CD14-positive monocyte (primary cell): Measurements from ENCODE around the gene LEF1. TPM values are rescaled to one million over a fixed set of nuclear protein-coding genes. Genes with fewer than 3 reads are reported as not detected.

Experiments used
- DNase-seq, 3 donors: peaks; one replicate each; pipeline ENCODE4 v3.0.0-alpha.2; 2011 to 2022
- H2AFZ ChIP-seq: 2 replicates; pipeline ENCODE4 v1.6.0; 2012; ENCODE audit warnings: mild to moderate bottlenecking, low read depth, low read length, inconsistent platforms; ENCODE audit not compliant: insufficient read depth, poor library complexity, severe bottlenecking
- H3K27ac ChIP-seq, 2 donors: 1 replicate in 1 of 2; 2 replicates in 1 of 2; pipeline ENCODE4 v1.5.1; 2012 to 2013; ENCODE audit warnings: low read length in 2 of 2, control low read depth in 1 of 2, inconsistent platforms in 1 of 2, low read depth in 1 of 2, mild to moderate bottlenecking in 1 of 2
- H3K27me3 ChIP-seq, 2 donors: one replicate each; pipeline versions ENCODE4 v1.6.0 to v1.6.1; 2011 to 2013; ENCODE audit warnings: low read length in 2 of 2; ENCODE audit not compliant: control insufficient read depth in 2 of 2, insufficient read depth in 2 of 2
- H3K36me3 ChIP-seq, 2 donors: replicated peaks in 1 of 2; 1 replicate in 1 of 2; 2 replicates in 1 of 2; pipeline versions ENCODE4 v1.5.1 to v1.6.1; 2012 to 2013; ENCODE audit warnings: low read length in 2 of 2, control low read depth in 1 of 2, inconsistent platforms in 1 of 2, mild to moderate bottlenecking in 1 of 2; ENCODE audit not compliant: insufficient read depth in 2 of 2, control insufficient read depth in 1 of 2
- H3K4me1 ChIP-seq, 2 donors: 1 replicate in 1 of 2; 2 replicates in 1 of 2; pipeline versions ENCODE4 v1.5.1 to v1.6.1; 2012 to 2013; ENCODE audit warnings: low read length in 2 of 2, control low read depth in 1 of 2, inconsistent platforms in 1 of 2, mild to moderate bottlenecking in 1 of 2, moderate library complexity in 1 of 2; ENCODE audit not compliant: insufficient read depth in 2 of 2, control insufficient read depth in 1 of 2
- H3K4me2 ChIP-seq: replicated peaks from 2 replicates; pipeline ENCODE3; 2012; ENCODE audit warnings: low read length, moderate library complexity, mild to moderate bottlenecking; ENCODE audit not compliant: poor library complexity, severe bottlenecking; ENCODE audit errors: extremely low read depth
- H3K4me3 ChIP-seq, 3 experiments: fragments of 200-600 bp in 1 of 3; sonication (generic) in 1 of 3; replicated peaks in 1 of 3; 1 replicate in 2 of 3; 2 replicates in 1 of 3; pipeline ENCODE4 v1.5.1; 2011 to 2013; ENCODE audit warnings: low read length in 3 of 3, mild to moderate bottlenecking in 3 of 3, control low read depth in 2 of 3, low read depth in 2 of 3, inconsistent platforms in 1 of 3, moderate library complexity in 1 of 3
- H3K79me2 ChIP-seq: 2 replicates; pipeline ENCODE4 v1.6.0; 2012; ENCODE audit warnings: mild to moderate bottlenecking, control low read depth, inconsistent platforms, low read length, moderate library complexity; ENCODE audit not compliant: insufficient read depth
- H3K9ac ChIP-seq: 2 replicates; pipeline ENCODE4 v1.6.0; 2017; ENCODE audit warnings: low read length, mild to moderate bottlenecking; ENCODE audit not compliant: insufficient read depth, poor library complexity, severe bottlenecking
- H3K9me3 ChIP-seq, 2 donors: replicated peaks in 1 of 2; 1 replicate in 1 of 2; 2 replicates in 1 of 2; pipeline versions ENCODE4 v1.5.1 to v1.6.1; 2012 to 2013; ENCODE audit warnings: low read length in 2 of 2, control low read depth in 1 of 2; ENCODE audit not compliant: control insufficient read depth in 1 of 2, insufficient read depth in 1 of 2
- H4K20me1 ChIP-seq: 2 replicates; pipeline ENCODE4 v1.6.0; 2012; ENCODE audit warnings: mild to moderate bottlenecking, low read length, control low read depth, moderate library complexity; ENCODE audit not compliant: insufficient read depth
- H3K27ac Mint-ChIP-seq, 7 donors: one replicate each; pipeline ENCODE4 v1.8.0; 2020; ENCODE audit warnings: mild to moderate bottlenecking in 7 of 7, mixed read lengths in 7 of 7, moderate library complexity in 6 of 7, inconsistent platforms in 2 of 7
- H3K27me3 Mint-ChIP-seq, 3 donors: one replicate each; pipeline ENCODE4 v1.8.0; 2021 to 2022; ENCODE audit warnings: low read depth in 3 of 3, mild to moderate bottlenecking in 3 of 3, mixed read lengths in 3 of 3, moderate library complexity in 3 of 3, inconsistent platforms in 1 of 3
- H3K36me3 Mint-ChIP-seq, 2 donors: one replicate each; pipeline ENCODE4 v1.8.0; 2020; ENCODE audit warnings: mixed read lengths in 2 of 2, inconsistent platforms in 1 of 2, mild to moderate bottlenecking in 1 of 2
- H3K4me1 Mint-ChIP-seq: one replicate; pipeline ENCODE4 v1.8.0; 2020; ENCODE audit warnings: mild to moderate bottlenecking, mixed read lengths
- H3K4me3 Mint-ChIP-seq, 2 donors: one replicate each; pipeline ENCODE4 v1.8.0; 2020; ENCODE audit warnings: mild to moderate bottlenecking in 2 of 2, mixed read lengths in 2 of 2, moderate library complexity in 1 of 2
- H3K9me3 Mint-ChIP-seq, 7 donors: one replicate each; pipeline ENCODE4 v1.8.0; 2020 to 2022; ENCODE audit warnings: mixed read lengths in 7 of 7, mild to moderate bottlenecking in 6 of 7, moderate library complexity in 6 of 7, inconsistent platforms in 2 of 7
- CTCF ChIP-seq: fragments of 200-600 bp; IDR thresholded peaks from one replicate; pipeline ENCODE4 v1.8.0; 2022; ENCODE audit warnings: antibody characterized with exemption, mild to moderate bottlenecking
- WGBS: methylation state at CpG from one replicate; pipeline ENCODE4 v1.1.5; 2013; ENCODE audit warnings: missing lambda C conversion rate; ENCODE audit not compliant: insufficient coverage; 5-methylcytosine and 5-hydroxymethylcytosine counted together
- intact Hi-C, 2 donors: fragments of 100-400 bp; cut with micrococcal nuclease; formaldehyde crosslinking; loops; one replicate each; pipeline versions ENCODE4 v1.15.0 to v1.15.1; 2023
- polyA plus RNA-seq, 3 donors: library from polyadenylated mRNA; depleted of rRNA in 1 of 3; unstranded in 2 of 3; stranded (reverse) in 1 of 3; fragments of 300-500 nt in 2 of 3; fragments of >200 nt in 1 of 3; fragmentation: Illumina TruSeq in 2 of 3; gene quantifications; 1 replicate in 2 of 3; 2 replicates in 1 of 3; pipeline ENCODE4 v1.2.3, GENCODE V29; 2012 to 2021

The LEF1 gene
- polyA plus RNA-seq, 3 donors, result 0.29 to 1.3 (median 0.61) TPM

GRCh38 chr4:108045687-108046024, 123.1 kb downstream of the LEF1 start:
- no peak overlapping the region for H3K4me2 ChIP-seq
- no peak overlapping the region for H3K4me3 ChIP-seq
- Mint-ChIP-seq H3K4me3 (no peak overlapping the region), H3K36me3 (no peaks in the 10 kb centered on the region), H3K9me3 (no peaks in the 10 kb centered on the region), H3K4me1 (no peaks in the 10 kb centered on the region), H3K27ac (no peak overlapping the region), H3K27me3 (peaks cover 0 to 3% (median 2%) of the 10 kb centered on the region in 3 donors)
- no peak for TF ChIP-seq CTCF
- H3K27ac ChIP-seq, result no peak overlapping the region
- DNase-seq, result no peak
- no peak overlapping the region for H2AFZ ChIP-seq
- no peaks in the 10 kb centered on the region for H3K9me3 ChIP-seq
- 77% methylated on average over 2 of the region's 3 CpGs for WGBS
- H3K79me2 ChIP-seq, result no peaks in the 10 kb centered on the region
- H4K20me1 ChIP-seq, result no peaks in the 10 kb centered on the region
- intact Hi-C loops, result no loop called here
- H3K9ac ChIP-seq, result no peak overlapping the region
- H3K36me3 ChIP-seq, result no peaks in the 10 kb centered on the region
- no peaks in the 10 kb centered on the region for H3K4me1 ChIP-seq
- no peaks in the 10 kb centered on the region for H3K27me3 ChIP-seq

GRCh38 chr4:108044951-108045686, 123.6 kb downstream of the LEF1 start:
- no peak overlapping the region for H3K4me3 Mint-ChIP-seq

More at GRCh38 chr4:108044951-108045686, 123.6 kb downstream of the LEF1 start:
- Histone ChIP-seq H3K9me3 (no peaks in the 10 kb centered on the region), H3K4me1 (no peaks in the 10 kb centered on the region), H3K4me3 (no peak overlapping the region), H3K27me3 (no peaks in the 10 kb centered on the region), H2AFZ (no peak overlapping the region), H3K27ac (no peak overlapping the region), H4K20me1 (no peaks in the 10 kb centered on the region), H3K79me2 (no peaks in the 10 kb centered on the region), H3K36me3 (no peaks in the 10 kb centered on the region), H3K4me2 (no peak overlapping the region), H3K9ac (no peak overlapping the region)
- Mint-ChIP-seq H3K27me3 (peaks cover 0 to 5% (median 2%) of the 10 kb centered on the region in 3 donors), H3K36me3 (no peaks in the 10 kb centered on the region), H3K9me3 (peaks cover 0 to 2% (median 0%) of the 10 kb centered on the region in 7 donors), H3K4me1 (no peaks in the 10 kb centered on the region), H3K27ac (no peak overlapping the region)
- DNase-seq, result no peak
- no CpG with 5 or more reads among the region's 9 CpGs for WGBS
- intact Hi-C loops, result no loop called here
- TF ChIP-seq CTCF, result no peak
